Osteoblast (primary cell): Measurements from ENCODE around the gene CFAP90. TPM values are rescaled to one million over a fixed set of nuclear protein-coding genes. Genes with fewer than 3 reads are reported as not detected.

Source experiments
- DNase-seq: peaks from one replicate; pipeline ENCODE4 v3.0.0; 2011; ENCODE audit warnings: low spot score, mixed read lengths; ENCODE audit not compliant: insufficient read length; ENCODE audit errors: missing footprints
- H2AFZ ChIP-seq: 2 replicates; pipeline ENCODE4 v1.6.0; 2011; ENCODE audit warnings: mild to moderate bottlenecking, low read length
- H3K27ac ChIP-seq: 2 replicates; pipeline ENCODE4 v1.5.1; 2011; ENCODE audit warnings: mild to moderate bottlenecking, low read depth, low read length, moderate library complexity
- H3K27me3 ChIP-seq: 2 replicates; pipeline ENCODE4 v1.6.0; 2012; ENCODE audit warnings: mild to moderate bottlenecking, control low read depth, inconsistent platforms, low read length, moderate library complexity; ENCODE audit not compliant: insufficient read depth
- H3K36me3 ChIP-seq: 2 replicates; pipeline ENCODE4 v1.5.1; 2011; ENCODE audit warnings: mild to moderate bottlenecking, low read length, control low read depth, moderate library complexity; ENCODE audit not compliant: insufficient read depth
- H3K4me1 ChIP-seq: 2 replicates; pipeline ENCODE4 v1.5.1; 2011; ENCODE audit warnings: mild to moderate bottlenecking, low read length, control low read depth, moderate library complexity; ENCODE audit not compliant: insufficient read depth
- H3K4me2 ChIP-seq: 2 replicates; pipeline ENCODE4 v1.6.0; 2011; ENCODE audit warnings: mild to moderate bottlenecking, low read length; ENCODE audit not compliant: insufficient read depth
- H3K4me3 ChIP-seq: fragments of 200-600 bp; sonication (generic); 3 replicates; pipeline ENCODE4 v1.5.1; 2012; ENCODE audit warnings: mild to moderate bottlenecking, low read length, inconsistent platforms; ENCODE audit not compliant: insufficient read depth
- H3K79me2 ChIP-seq: 2 replicates; pipeline ENCODE4 v1.6.0; 2012; ENCODE audit warnings: mild to moderate bottlenecking, low read length, control low read depth, inconsistent platforms; ENCODE audit not compliant: insufficient read depth
- H3K9me3 ChIP-seq: 2 replicates; pipeline ENCODE4 v1.5.1; 2011; ENCODE audit warnings: low read depth, low read length, control low read depth
- H4K20me1 ChIP-seq: 2 replicates; pipeline ENCODE4 v1.6.0; 2012; ENCODE audit warnings: mild to moderate bottlenecking, low read length, control low read depth; ENCODE audit not compliant: insufficient read depth
- CTCF ChIP-seq: IDR thresholded peaks from 2 replicates; pipeline ENCODE4 v1.5.1; 2011; ENCODE audit warnings: mild to moderate bottlenecking, low read depth, low read length, moderate library complexity; ENCODE audit errors: extremely low read depth
- total RNA-seq: library from RNA; depleted of rRNA; stranded (reverse); fragments of >200 nt; gene quantifications from 2 replicates; pipeline ENCODE4 v1.2.3, GENCODE V29; 2012

CFAP90 gene
- total RNA-seq, 1 donor: 1.1 TPM

- Histone ChIP-seq H3K27ac (no peak overlapping the region), H3K36me3 (peaks cover 37% of the 10 kb centered on the region), H2AFZ (no peak overlapping the region), H3K4me2 (no peak overlapping the region), H3K9me3 (no peaks in the 10 kb centered on the region), H3K79me2 (no peaks in the 10 kb centered on the region), H3K4me1 (peaks cover 6% of the 10 kb centered on the region), H3K4me3 (no peak overlapping the region), H4K20me1 (no peaks in the 10 kb centered on the region), H3K27me3 (no peaks in the 10 kb centered on the region)
- DNase-seq: no peak
- TF ChIP-seq CTCF: no peak
Observed at GRCh38 chr5:7857361-7857760, 6.4 kb upstream of the CFAP90 start.

GRCh38 chr5:7856855-7857254 lies 5.9 kb upstream of the CFAP90 start:
- no peak overlapping the region for H3K27ac ChIP-seq
- H3K4me2 ChIP-seq: no peak overlapping the region
- H3K27me3 ChIP-seq: no peaks in the 10 kb centered on the region
- H4K20me1 ChIP-seq: no peaks in the 10 kb centered on the region
- peaks cover 32% of the 10 kb centered on the region for H3K36me3 ChIP-seq
- peaks cover 6% of the 10 kb centered on the region for H3K4me1 ChIP-seq
- no peaks in the 10 kb centered on the region for H3K79me2 ChIP-seq
- peak; percentile 72 for DNase-seq
- peak; percentile 79 for TF ChIP-seq CTCF
- no peak overlapping the region for H3K4me3 ChIP-seq
- H2AFZ ChIP-seq: no peak overlapping the region
- no peaks in the 10 kb centered on the region for H3K9me3 ChIP-seq

DNA sequence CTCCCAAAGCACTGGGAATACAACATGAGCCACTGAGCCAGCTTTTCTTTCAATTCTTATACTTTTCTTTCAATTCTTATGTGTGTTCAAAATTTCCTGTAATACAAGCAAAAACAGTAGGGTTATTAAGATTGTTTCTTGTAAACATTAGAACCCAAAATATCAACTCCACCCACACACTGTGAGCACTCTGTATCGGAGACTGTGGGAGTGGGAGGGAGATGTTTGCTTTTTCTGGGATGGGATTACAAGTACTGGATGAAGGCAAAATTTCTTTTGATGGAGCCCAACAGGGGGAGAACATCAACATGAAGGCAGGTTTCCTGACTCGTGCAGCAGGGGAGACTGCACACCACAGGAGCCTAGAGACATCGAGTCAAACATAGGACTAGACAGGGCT lies 4.7 kb upstream of the CFAP90 start:
- Histone ChIP-seq H2AFZ (no peak overlapping the region), H3K4me3 (no peak overlapping the region), H3K36me3 (peaks cover 23% of the 10 kb centered on the region)

GRCh38 chr5:7852988-7853387 lies 2.1 kb upstream of the CFAP90 start:
- no peak overlapping the region for H3K4me3 ChIP-seq
- no peak for DNase-seq
- H2AFZ ChIP-seq: no peak overlapping the region
- peak overlapping the region; percentile 26 for H3K4me2 ChIP-seq
- peaks cover 3% of the 10 kb centered on the region for H3K4me1 ChIP-seq
- H3K79me2 ChIP-seq: no peaks in the 10 kb centered on the region
- no peaks in the 10 kb centered on the region for H3K36me3 ChIP-seq
- H3K9me3 ChIP-seq: no peaks in the 10 kb centered on the region
- H3K27me3 ChIP-seq: peaks cover 14% of the 10 kb centered on the region
- TF ChIP-seq CTCF: no peak
- no peaks in the 10 kb centered on the region for H4K20me1 ChIP-seq
- no peak overlapping the region for H3K27ac ChIP-seq

More for the DNA sequence above, 4.7 kb upstream of the CFAP90 start:
- Histone ChIP-seq H3K27me3 (peaks cover 5% of the 10 kb centered on the region), H4K20me1 (no peaks in the 10 kb centered on the region), H3K4me2 (no peak overlapping the region), H3K27ac (no peak overlapping the region), H3K4me1 (peaks cover 6% of the 10 kb centered on the region), H3K79me2 (no peaks in the 10 kb centered on the region), H3K9me3 (no peaks in the 10 kb centered on the region)
- no peak for TF ChIP-seq CTCF
- DNase-seq: no peak
